NB4 (cell line): ENCODE measurements around the gene TADA2B.
"Not testable (repeated sequence)": the region's sequence is repeated elsewhere in the genome, so short reads cannot be mapped to it uniquely, and the experiment has no call there.

Experiments
- CTCF ChIP-seq: IDR thresholded peaks from one replicate; pipeline ENCODE4 v1.5.1; 2012; ENCODE audit warnings: low read depth, low read length
- MYC ChIP-seq: IDR thresholded peaks from 2 replicates; pipeline ENCODE4 v1.6.1; 2011; ENCODE audit warnings: low read depth, low read length
- POLR2A ChIP-seq: IDR thresholded peaks from 2 replicates; pipeline ENCODE4 v1.6.1; 2011; ENCODE audit warnings: mild to moderate bottlenecking; ENCODE audit not compliant: insufficient read length; ENCODE audit errors: extremely low read depth

GRCh38 chr4:7079483-7079882 is 36.3 kb downstream of the TADA2B start:
- TF ChIP-seq CTCF, POLR2A, MYC: not testable (repeated sequence)
